Keratinocyte (primary cell): ENCODE data around the gene FSHB.
"Not testable (repeated sequence)": the region's sequence is repeated elsewhere in the genome, so short reads cannot be mapped to it uniquely, and the experiment has no call there.

Experiments used
- CTCF ChIP-seq, 3 experiments: IDR thresholded peaks in 1 of 3; conservative IDR thresholded peaks in 1 of 3; optimal IDR thresholded peaks in 1 of 3; 2 replicates in 2 of 3; 3 replicates in 1 of 3; pipeline versions ENCODE3 to v1.5.1; 2011; ENCODE audit warnings: low read length in 3 of 3, mild to moderate bottlenecking in 3 of 3, moderate library complexity in 2 of 3, control low read depth in 1 of 3, inconsistent platforms in 1 of 3; ENCODE audit not compliant: insufficient read depth in 2 of 3; ENCODE audit errors: extremely low read depth in 1 of 3
- EZH2 ChIP-seq: IDR thresholded peaks from one replicate; pipeline ENCODE4 v1.6.1; 2012; ENCODE audit warnings: inconsistent platforms, mild to moderate bottlenecking, low read length, moderate library complexity

- not testable (repeated sequence) for TF ChIP-seq EZH2; CTCF (optimal IDR thresholded peaks at IDR 0.05 in 1 of 3, IDR thresholded peaks at IDR 0.05 in 1 of 3, conservative IDR thresholded peaks at IDR 0.05 in 1 of 3; ENCODE audit: extremely low read depth in 1 of 3, insufficient read depth in 2 of 3, low read length in 3 of 3)
Measured at GRCh38 chr11:30268638-30269037, 37.8 kb downstream of the FSHB start.
